Measurements from ENCODE around the gene CYP26B1. TPM values are rescaled to one million over a fixed set of nuclear protein-coding genes. Genes with fewer than 3 reads are reported as not detected.

CYP26B1 gene
- total RNA-seq, 1 experiment from 2014 or later: 2.7 TPM

DNA sequence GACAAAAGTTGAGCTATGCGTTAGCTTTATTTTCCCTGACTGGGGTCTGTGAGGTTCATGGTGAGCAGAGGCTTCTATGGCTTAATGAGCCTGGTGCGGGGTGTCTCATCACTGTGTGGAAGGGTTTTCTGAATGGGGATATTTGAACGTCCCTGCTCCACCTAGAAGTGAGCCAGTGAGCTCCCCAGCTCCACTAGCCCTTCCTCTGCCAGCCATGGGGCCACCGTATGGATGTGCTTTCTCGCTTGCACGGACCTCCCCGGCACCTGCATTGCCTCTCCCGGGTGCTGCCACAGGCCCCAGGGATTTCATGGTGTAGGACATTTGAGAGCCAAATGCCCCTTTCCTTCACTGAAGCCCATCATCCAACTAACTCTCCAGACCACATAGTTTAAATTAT lies 37.8 kb downstream of the CYP26B1 start:
- CTCF ChIA-PET: no interaction called here
- POLR2A ChIA-PET (ENCODE audit: low non-redundant PET): no interaction called here
- intact Hi-C loops (cut with micrococcal nuclease; ENCODE audit: unreplicated experiment): no loop called here
- Histone ChIP-seq H3K27me3 (replicated peaks; ENCODE audit: insufficient read depth, low read depth, low read length, poor library complexity) (no peaks in the 10 kb centered on the region), H3K36me3 (ENCODE audit: insufficient read depth, low read length, poor library complexity, severe bottlenecking) (no peaks in the 10 kb centered on the region), H3K9me3 (ENCODE audit: low read depth, low read length, poor library complexity, severe bottlenecking) (no peaks in the 10 kb centered on the region), H3K27ac (ENCODE audit: low read depth, low read length, poor library complexity, severe bottlenecking) (no peak overlapping the region), H3K4me3 (ENCODE audit: low read depth, low read length, poor library complexity, severe bottlenecking) (no peak overlapping the region), H3K4me1 (ENCODE audit: insufficient read depth, low read length, poor library complexity, severe bottlenecking) (no peaks in the 10 kb centered on the region)
- no peak for DNase-seq (ENCODE audit: low spot score)
- no peak for TF ChIP-seq EZH2 (IDR thresholded peaks at IDR 0.05; ENCODE audit: borderline replicate concordance, low read depth, low read length, poor library complexity, severe bottlenecking)
- no TSS peak for BruUV-seq (replicated peaks)

DNA sequence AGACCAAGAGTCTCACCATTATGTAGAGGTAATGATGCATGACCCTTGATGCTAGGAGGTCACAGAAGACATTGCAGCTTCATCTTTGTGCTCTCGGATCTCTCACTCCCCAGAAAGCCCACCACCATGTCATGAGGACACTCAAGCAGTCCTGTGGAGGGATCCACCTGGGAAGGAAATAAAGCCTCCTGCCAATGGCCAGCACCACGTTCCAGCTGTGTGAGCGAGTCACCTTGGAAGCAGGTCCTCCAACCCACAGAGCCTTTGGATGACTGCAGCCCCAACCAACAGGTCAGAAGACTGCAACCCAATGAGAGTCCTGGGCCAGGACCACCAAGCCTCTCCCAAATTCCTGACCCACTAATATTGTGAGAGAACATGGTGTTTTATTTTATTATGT lies 38.4 kb downstream of the CYP26B1 start:
- H3K4me3 ChIP-seq (ENCODE audit: low read depth, low read length, poor library complexity, severe bottlenecking): no peak overlapping the region
- POLR2A ChIA-PET (ENCODE audit: low non-redundant PET): no interaction called here
- no peak for TF ChIP-seq EZH2 (IDR thresholded peaks at IDR 0.05; ENCODE audit: borderline replicate concordance, low read depth, low read length, poor library complexity, severe bottlenecking)
- TF ChIP-seq, protein P1, sequence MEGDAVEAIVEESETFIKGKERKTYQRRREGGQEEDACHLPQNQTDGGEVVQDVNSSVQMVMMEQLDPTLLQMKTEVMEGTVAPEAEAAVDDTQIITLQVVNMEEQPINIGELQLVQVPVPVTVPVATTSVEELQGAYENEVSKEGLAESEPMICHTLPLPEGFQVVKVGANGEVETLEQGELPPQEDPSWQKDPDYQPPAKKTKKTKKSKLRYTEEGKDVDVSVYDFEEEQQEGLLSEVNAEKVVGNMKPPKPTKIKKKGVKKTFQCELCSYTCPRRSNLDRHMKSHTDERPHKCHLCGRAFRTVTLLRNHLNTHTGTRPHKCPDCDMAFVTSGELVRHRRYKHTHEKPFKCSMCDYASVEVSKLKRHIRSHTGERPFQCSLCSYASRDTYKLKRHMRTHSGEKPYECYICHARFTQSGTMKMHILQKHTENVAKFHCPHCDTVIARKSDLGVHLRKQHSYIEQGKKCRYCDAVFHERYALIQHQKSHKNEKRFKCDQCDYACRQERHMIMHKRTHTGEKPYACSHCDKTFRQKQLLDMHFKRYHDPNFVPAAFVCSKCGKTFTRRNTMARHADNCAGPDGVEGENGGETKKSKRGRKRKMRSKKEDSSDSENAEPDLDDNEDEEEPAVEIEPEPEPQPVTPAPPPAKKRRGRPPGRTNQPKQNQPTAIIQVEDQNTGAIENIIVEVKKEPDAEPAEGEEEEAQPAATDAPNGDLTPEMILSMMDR (conservative IDR thresholded peaks at IDR 0.05; ENCODE audit: low read depth, low read length): no peak
- intact Hi-C loops (cut with micrococcal nuclease; ENCODE audit: unreplicated experiment): no loop called here
- H3K9me3 ChIP-seq (ENCODE audit: low read depth, low read length, poor library complexity, severe bottlenecking): no peaks in the 10 kb centered on the region
- H3K4me1 ChIP-seq (ENCODE audit: insufficient read depth, low read length, poor library complexity, severe bottlenecking): no peaks in the 10 kb centered on the region
- H3K27ac ChIP-seq (ENCODE audit: low read depth, low read length, poor library complexity, severe bottlenecking): no peak overlapping the region
- H3K27me3 ChIP-seq (replicated peaks; ENCODE audit: insufficient read depth, low read depth, low read length, poor library complexity): no peaks in the 10 kb centered on the region
- no peaks in the 10 kb centered on the region for H3K36me3 ChIP-seq (ENCODE audit: insufficient read depth, low read length, poor library complexity, severe bottlenecking)
- BruUV-seq (replicated peaks): no TSS peak
- CTCF ChIA-PET: no interaction called here
- DNase-seq (ENCODE audit: low spot score): no peak

DNA sequence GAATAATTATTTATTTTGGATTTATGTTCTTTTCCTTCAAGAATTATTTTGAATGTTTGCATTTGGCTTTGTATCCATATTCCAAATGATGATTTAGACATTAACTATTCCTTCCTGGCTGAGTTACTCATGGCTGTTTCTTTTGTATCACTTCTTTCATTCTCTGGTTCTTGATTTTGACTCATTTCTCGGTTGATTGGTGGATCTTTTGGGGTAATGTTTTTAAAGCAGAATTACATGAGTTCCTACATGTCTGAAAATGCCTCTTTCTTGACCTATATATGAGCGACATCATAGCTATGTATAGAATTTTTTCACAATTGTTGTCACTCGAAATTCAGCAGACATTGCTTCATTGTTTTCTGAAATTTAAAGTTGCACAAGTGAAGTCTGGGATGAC lies 39.5 kb downstream of the CYP26B1 start:
- POLR2A ChIA-PET (ENCODE audit: low non-redundant PET): no interaction called here
- intact Hi-C loops (cut with micrococcal nuclease; ENCODE audit: unreplicated experiment): no loop called here
- DNase-seq (ENCODE audit: low spot score): no peak
- Histone ChIP-seq H3K27ac (ENCODE audit: low read depth, low read length, poor library complexity, severe bottlenecking) (no peak overlapping the region), H3K36me3 (ENCODE audit: insufficient read depth, low read length, poor library complexity, severe bottlenecking) (no peaks in the 10 kb centered on the region), H3K9me3 (ENCODE audit: low read depth, low read length, poor library complexity, severe bottlenecking) (no peaks in the 10 kb centered on the region), H3K4me1 (ENCODE audit: insufficient read depth, low read length, poor library complexity, severe bottlenecking) (no peaks in the 10 kb centered on the region), H3K4me3 (ENCODE audit: low read depth, low read length, poor library complexity, severe bottlenecking) (no peak overlapping the region), H3K27me3 (replicated peaks; ENCODE audit: insufficient read depth, low read depth, low read length, poor library complexity) (no peaks in the 10 kb centered on the region)
- TF ChIP-seq, protein P1 (conservative IDR thresholded peaks at IDR 0.05; ENCODE audit: low read depth, low read length): no peak
- no peak for TF ChIP-seq EZH2 (IDR thresholded peaks at IDR 0.05; ENCODE audit: borderline replicate concordance, low read depth, low read length, poor library complexity, severe bottlenecking)
- no TSS peak for BruUV-seq (replicated peaks)
- CTCF ChIA-PET: no interaction called here

DNA sequence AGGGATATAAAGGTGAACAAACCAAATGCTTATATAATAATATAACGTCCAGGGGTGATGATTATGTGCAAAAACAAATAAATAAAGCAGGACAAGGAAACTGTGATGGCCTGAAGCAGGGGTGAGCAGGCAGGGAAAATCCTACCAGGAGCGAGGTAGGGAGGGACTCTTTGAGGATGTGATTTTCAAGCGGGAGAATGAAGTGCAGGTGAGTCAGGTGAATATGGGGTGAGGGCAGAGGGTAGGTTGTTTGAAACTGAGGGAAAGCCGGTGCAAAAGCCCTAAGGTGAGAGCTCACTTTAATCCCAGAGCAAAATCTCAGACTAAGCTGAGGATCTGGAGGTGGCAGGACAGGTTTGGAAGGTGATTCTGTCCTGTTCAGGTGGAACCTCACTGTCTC lies 40.7 kb downstream of the CYP26B1 start:
- no peak for DNase-seq (ENCODE audit: low spot score)
- TF ChIP-seq, protein P1 (conservative IDR thresholded peaks at IDR 0.05; ENCODE audit: low read depth, low read length): no peak
- TF ChIP-seq EZH2 (IDR thresholded peaks at IDR 0.05; ENCODE audit: borderline replicate concordance, low read depth, low read length, poor library complexity, severe bottlenecking): no peak
- intact Hi-C loops (cut with micrococcal nuclease; ENCODE audit: unreplicated experiment): no loop called here
- Histone ChIP-seq H3K27ac (ENCODE audit: low read depth, low read length, poor library complexity, severe bottlenecking) (no peak overlapping the region), H3K27me3 (replicated peaks; ENCODE audit: insufficient read depth, low read depth, low read length, poor library complexity) (no peaks in the 10 kb centered on the region), H3K9me3 (ENCODE audit: low read depth, low read length, poor library complexity, severe bottlenecking) (no peaks in the 10 kb centered on the region), H3K36me3 (ENCODE audit: insufficient read depth, low read length, poor library complexity, severe bottlenecking) (no peaks in the 10 kb centered on the region), H3K4me3 (ENCODE audit: low read depth, low read length, poor library complexity, severe bottlenecking) (no peak overlapping the region), H3K4me1 (ENCODE audit: insufficient read depth, low read length, poor library complexity, severe bottlenecking) (no peaks in the 10 kb centered on the region)
- no TSS peak for BruUV-seq (replicated peaks)
- POLR2A ChIA-PET (ENCODE audit: low non-redundant PET): no interaction called here
- CTCF ChIA-PET: no interaction called here
